GM13977 (cell line): ENCODE results near the gene ENTPD6.
A peak's percentile ranks its signal among the peaks of the same experiment; 100 is the strongest.
"Not testable (repeated sequence)": the region's sequence is repeated elsewhere in the genome, so short reads cannot be mapped to it uniquely, and the experiment has no call there.

ENCODE experiments used
- DNase-seq: peaks from one replicate; pipeline ENCODE4 v3.0.0; 2012; ENCODE audit warnings: low spot score
- in situ Hi-C: fragments of 300-500 bp; cut with MboI; formaldehyde crosslinking; loops from one replicate; pipeline ENCODE4 v1.12.0; 2022; ENCODE audit warnings: low sequenced_read_pairs, low pct_unique_long_range_greater_than_20kb, mixed read lengths, inconsistent platforms; ENCODE audit not compliant: unreplicated experiment
- TF ChIP-seq, protein P1 (sequence below): IDR thresholded peaks from 2 replicates; pipeline ENCODE4 v1.5.1; 2012; ENCODE audit warnings: mild to moderate bottlenecking, control low read depth; ENCODE audit not compliant: insufficient read depth; ENCODE audit errors: extremely low read depth, missing control alignments

The ENTPD6 gene

DNA sequence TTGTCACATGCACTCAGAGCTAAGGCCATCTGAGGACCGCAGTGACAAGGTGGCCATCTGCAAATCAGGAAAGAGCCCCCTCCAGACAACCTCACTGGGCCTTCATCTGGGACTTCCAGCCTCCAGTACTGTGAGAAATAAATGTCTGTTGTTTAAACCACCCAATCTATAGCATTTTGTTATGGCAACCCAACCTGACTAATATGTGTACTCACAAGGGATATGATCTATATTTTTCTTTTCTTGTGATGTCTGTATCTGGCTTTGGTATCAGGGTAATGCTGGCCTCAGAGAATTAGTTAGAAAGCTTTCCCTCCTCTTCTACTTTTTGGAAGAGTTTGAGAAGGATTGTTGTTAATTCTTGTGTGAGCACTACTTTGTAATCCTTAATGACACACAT, 37.5 kb upstream of the ENTPD6 start:
- TF ChIP-seq, protein P1, sequence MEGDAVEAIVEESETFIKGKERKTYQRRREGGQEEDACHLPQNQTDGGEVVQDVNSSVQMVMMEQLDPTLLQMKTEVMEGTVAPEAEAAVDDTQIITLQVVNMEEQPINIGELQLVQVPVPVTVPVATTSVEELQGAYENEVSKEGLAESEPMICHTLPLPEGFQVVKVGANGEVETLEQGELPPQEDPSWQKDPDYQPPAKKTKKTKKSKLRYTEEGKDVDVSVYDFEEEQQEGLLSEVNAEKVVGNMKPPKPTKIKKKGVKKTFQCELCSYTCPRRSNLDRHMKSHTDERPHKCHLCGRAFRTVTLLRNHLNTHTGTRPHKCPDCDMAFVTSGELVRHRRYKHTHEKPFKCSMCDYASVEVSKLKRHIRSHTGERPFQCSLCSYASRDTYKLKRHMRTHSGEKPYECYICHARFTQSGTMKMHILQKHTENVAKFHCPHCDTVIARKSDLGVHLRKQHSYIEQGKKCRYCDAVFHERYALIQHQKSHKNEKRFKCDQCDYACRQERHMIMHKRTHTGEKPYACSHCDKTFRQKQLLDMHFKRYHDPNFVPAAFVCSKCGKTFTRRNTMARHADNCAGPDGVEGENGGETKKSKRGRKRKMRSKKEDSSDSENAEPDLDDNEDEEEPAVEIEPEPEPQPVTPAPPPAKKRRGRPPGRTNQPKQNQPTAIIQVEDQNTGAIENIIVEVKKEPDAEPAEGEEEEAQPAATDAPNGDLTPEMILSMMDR, result no peak
- in situ Hi-C loops, result no loop called here
- DNase-seq, result no peak

DNA sequence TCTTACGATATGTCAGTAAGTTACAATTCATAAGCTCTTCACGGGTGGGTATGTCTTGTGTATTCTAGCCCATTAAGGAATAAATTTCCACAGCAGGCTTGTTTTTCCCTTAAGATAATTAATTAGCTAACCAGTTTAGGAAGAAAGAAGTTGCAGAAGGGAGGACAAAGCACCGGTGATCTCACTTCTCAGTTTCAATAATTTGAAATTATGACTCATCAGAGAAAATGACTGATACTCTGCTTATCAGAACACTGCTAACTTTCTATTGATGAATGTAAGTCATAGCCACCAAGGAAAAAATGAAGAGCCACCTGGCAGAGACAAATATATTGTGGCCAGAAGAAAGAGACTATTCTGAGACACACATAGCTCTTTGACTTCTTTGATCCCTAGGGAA, 35.0 kb upstream of the ENTPD6 start:
- peak; percentile 59 for DNase-seq
- in situ Hi-C loops, result no loop called here
- TF ChIP-seq, protein P1, result no peak

DNA sequence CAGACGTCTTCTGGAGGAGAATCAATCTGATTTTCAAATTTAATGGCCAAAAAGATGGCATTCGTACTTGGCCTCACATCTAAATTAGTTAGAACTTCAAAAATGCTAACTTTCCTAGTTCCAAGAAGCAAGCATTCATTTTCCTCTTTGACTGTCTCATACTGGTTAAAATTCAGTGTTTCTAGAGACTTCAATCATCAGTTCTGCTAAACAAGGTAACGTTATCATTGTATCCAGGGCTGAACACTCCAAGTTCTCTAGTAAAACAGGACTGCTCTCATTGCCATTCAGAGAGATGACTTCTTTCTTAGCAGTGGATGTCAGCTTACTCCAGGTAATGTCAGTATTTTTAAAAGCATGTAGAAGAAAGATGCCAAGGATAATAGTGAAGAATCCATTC, 34.6 kb upstream of the ENTPD6 start:
- no peak for DNase-seq
- in situ Hi-C loops, result no loop called here
- TF ChIP-seq, protein P1, result no peak

DNA sequence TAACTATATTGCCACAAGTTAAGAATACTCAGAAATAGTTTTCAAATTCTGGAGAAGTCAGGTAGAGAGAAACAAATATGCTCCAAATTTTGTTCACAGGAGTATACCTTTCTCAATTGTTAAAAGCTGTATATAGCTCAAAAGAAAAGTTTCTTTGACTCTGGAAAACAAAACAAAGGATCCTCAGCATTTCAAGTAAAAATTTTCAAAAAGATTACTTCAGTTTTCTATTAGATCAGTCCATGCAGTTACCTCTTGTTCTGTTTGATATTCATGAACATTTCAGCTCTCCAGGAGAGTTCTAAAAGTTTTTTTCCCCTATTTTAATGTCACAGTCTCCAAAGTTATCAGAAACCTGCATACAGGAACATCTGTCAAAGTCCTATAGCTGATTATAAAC, 30.4 kb upstream of the ENTPD6 start:
- TF ChIP-seq, protein P1, result no peak
- no peak for DNase-seq
- in situ Hi-C loops, result no loop called here

GRCh38 chr20:25166105-25166782, 29.3 kb upstream of the ENTPD6 start:
- DNase-seq, in situ Hi-C loops: not testable (repeated sequence)

- TF ChIP-seq, protein P1, result no peak
- in situ Hi-C loops, result no loop called here
- no peak for DNase-seq
Measured at GRCh38 chr20:25173321-25173720, 22.2 kb upstream of the ENTPD6 start.

GRCh38 chr20:25173886-25174308, 21.6 kb upstream of the ENTPD6 start:
- no peak for DNase-seq
- TF ChIP-seq, protein P1, result no peak
- in situ Hi-C loops, result no loop called here
